Spleen (tissue), 7 donors: Measurements from ENCODE around the gene PDIA6.

Source experiments
- POLR2A ChIP-seq, 3 donors: fragments of 450-650 bp; IDR thresholded peaks; one replicate each; pipeline ENCODE4 v1.5.1; 2017; ENCODE audit warnings: antibody characterized with exemption in 3 of 3, mild to moderate bottlenecking in 1 of 3
- POLR2AphosphoS5 ChIP-seq, 3 donors: sonication (generic); formaldehyde crosslinking; IDR thresholded peaks; one replicate each; pipeline ENCODE4 v1.5.1; 2017; ENCODE audit warnings: antibody characterized with exemption in 3 of 3
- TF ChIP-seq, protein P1 (sequence below), 11 experiments: fragments of 200-600 bp in 7 of 11; fragments of 450-650 bp in 4 of 11; sonication (generic) in 4 of 11; IDR thresholded peaks in 8 of 11; conservative IDR thresholded peaks in 3 of 11; 1 replicate in 7 of 11; 2 replicates in 4 of 11; pipeline versions ENCODE4 v1.4.0 to v1.8.0; 2016 to 2021; ENCODE audit warnings: antibody characterized with exemption in 11 of 11, inconsistent platforms in 4 of 11, mild to moderate bottlenecking in 1 of 11
- donor health status: DM: no; HTN: no; CAD: no; lungs with moderate emphysema.
- donor health status: DM: no; HTN: no; CAD: no.
- donor health status: DM: no; HTN: no; CAD: no.

DNA sequence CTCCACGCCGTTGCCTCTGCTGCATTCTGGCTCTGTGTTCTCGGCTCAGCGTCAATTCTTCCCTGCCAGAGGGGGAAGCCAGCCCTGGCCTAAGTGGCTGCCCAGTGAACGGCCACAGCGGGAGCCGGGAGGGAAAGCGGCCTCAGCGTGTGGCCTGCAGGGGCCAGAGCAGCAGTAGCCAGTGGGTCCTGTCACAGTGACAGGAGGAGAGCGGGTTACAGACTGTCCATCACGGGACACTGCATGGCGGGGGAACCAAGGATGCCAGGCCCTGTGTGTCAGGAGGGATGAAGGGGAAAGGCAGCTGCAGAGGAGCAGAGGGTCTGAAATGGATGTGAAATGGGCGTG lies 39.7 kb downstream of the PDIA6 start:
- TF ChIP-seq, protein P1, sequence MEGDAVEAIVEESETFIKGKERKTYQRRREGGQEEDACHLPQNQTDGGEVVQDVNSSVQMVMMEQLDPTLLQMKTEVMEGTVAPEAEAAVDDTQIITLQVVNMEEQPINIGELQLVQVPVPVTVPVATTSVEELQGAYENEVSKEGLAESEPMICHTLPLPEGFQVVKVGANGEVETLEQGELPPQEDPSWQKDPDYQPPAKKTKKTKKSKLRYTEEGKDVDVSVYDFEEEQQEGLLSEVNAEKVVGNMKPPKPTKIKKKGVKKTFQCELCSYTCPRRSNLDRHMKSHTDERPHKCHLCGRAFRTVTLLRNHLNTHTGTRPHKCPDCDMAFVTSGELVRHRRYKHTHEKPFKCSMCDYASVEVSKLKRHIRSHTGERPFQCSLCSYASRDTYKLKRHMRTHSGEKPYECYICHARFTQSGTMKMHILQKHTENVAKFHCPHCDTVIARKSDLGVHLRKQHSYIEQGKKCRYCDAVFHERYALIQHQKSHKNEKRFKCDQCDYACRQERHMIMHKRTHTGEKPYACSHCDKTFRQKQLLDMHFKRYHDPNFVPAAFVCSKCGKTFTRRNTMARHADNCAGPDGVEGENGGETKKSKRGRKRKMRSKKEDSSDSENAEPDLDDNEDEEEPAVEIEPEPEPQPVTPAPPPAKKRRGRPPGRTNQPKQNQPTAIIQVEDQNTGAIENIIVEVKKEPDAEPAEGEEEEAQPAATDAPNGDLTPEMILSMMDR (IDR thresholded peaks at IDR 0.05 in 8 of 11, conservative IDR thresholded peaks at IDR 0.05 in 3 of 11), result no peak
- TF ChIP-seq POLR2A (IDR thresholded peaks at IDR 0.05) (no peak), POLR2AphosphoS5 (IDR thresholded peaks at IDR 0.05) (peak in 1 of 3 donors; percentile 24)
